ENCODE measurements around the gene FAM222B.
A peak's percentile ranks its signal among the peaks of the same experiment; 100 is the strongest.
"Not testable (repeated sequence)": the region's sequence is repeated elsewhere in the genome, so short reads cannot be mapped to it uniquely, and the experiment has no call there.

FAM222B gene

GRCh38 chr17:28827672-28828071 lies 14.9 kb downstream of the FAM222B start:
- Histone ChIP-seq H3K4me3 (ENCODE audit: low read depth, low read length) (no peak overlapping the region), H3K9ac (ENCODE audit: low read depth, low read length) (no peak overlapping the region), H3K36me3 (ENCODE audit: control insufficient read depth, insufficient read depth, low read length) (no peaks in the 10 kb centered on the region), H3K9me3 (ENCODE audit: control insufficient read depth, insufficient read depth, low read length) (no peaks in the 10 kb centered on the region), H3K4me1 (ENCODE audit: control insufficient read depth, insufficient read depth, low read length) (no peaks in the 10 kb centered on the region), H3K27me3 (ENCODE audit: control insufficient read depth, insufficient read depth, low read length) (no peaks in the 10 kb centered on the region)

GRCh38 chr17:28819582-28819981 lies 23.0 kb downstream of the FAM222B start:
- Histone ChIP-seq H3K9me3 (ENCODE audit: control insufficient read depth, insufficient read depth, low read length) (no peaks in the 10 kb centered on the region), H3K4me1 (ENCODE audit: control insufficient read depth, insufficient read depth, low read length) (no peaks in the 10 kb centered on the region), H3K36me3 (ENCODE audit: control insufficient read depth, insufficient read depth, low read length) (no peaks in the 10 kb centered on the region), H3K9ac (ENCODE audit: low read depth, low read length) (no peak overlapping the region), H3K4me3 (ENCODE audit: low read depth, low read length) (no peak overlapping the region), H3K27me3 (ENCODE audit: control insufficient read depth, insufficient read depth, low read length) (no peaks in the 10 kb centered on the region)

- no peaks in the 10 kb centered on the region for H3K27me3 ChIP-seq (ENCODE audit: control insufficient read depth, insufficient read depth, low read length)
- no peak overlapping the region for H3K4me3 ChIP-seq (ENCODE audit: low read depth, low read length)
- no peaks in the 10 kb centered on the region for H3K9me3 ChIP-seq (ENCODE audit: control insufficient read depth, insufficient read depth, low read length)
- H3K36me3 ChIP-seq (ENCODE audit: control insufficient read depth, insufficient read depth, low read length) = no peaks in the 10 kb centered on the region
- H3K4me1 ChIP-seq (ENCODE audit: control insufficient read depth, insufficient read depth, low read length) = no peaks in the 10 kb centered on the region
- H3K9ac ChIP-seq (ENCODE audit: low read depth, low read length) = no peak overlapping the region
Observed at GRCh38 chr17:28818819-28819221, 23.8 kb downstream of the FAM222B start.

- no peak overlapping the region for H3K4me3 ChIP-seq (ENCODE audit: low read depth, low read length)
- H3K36me3 ChIP-seq (ENCODE audit: control insufficient read depth, insufficient read depth, low read length) = no peaks in the 10 kb centered on the region
- no peaks in the 10 kb centered on the region for H3K27me3 ChIP-seq (ENCODE audit: control insufficient read depth, insufficient read depth, low read length)
- H3K9me3 ChIP-seq (ENCODE audit: control insufficient read depth, insufficient read depth, low read length) = no peaks in the 10 kb centered on the region
- no peak overlapping the region for H3K9ac ChIP-seq (ENCODE audit: low read depth, low read length)
- H3K4me1 ChIP-seq (ENCODE audit: control insufficient read depth, insufficient read depth, low read length) = peaks cover 4% of the 10 kb centered on the region
Observed at GRCh38 chr17:28816540-28816939, 26.1 kb downstream of the FAM222B start.

- no peaks in the 10 kb centered on the region for H3K9me3 ChIP-seq (ENCODE audit: control insufficient read depth, insufficient read depth, low read length)
- H3K4me3 ChIP-seq (ENCODE audit: low read depth, low read length) = peak overlapping the region; percentile 69
- H3K36me3 ChIP-seq (ENCODE audit: control insufficient read depth, insufficient read depth, low read length) = no peaks in the 10 kb centered on the region
- H3K9ac ChIP-seq (ENCODE audit: low read depth, low read length) = peak overlapping the region; percentile 85
- no peaks in the 10 kb centered on the region for H3K27me3 ChIP-seq (ENCODE audit: control insufficient read depth, insufficient read depth, low read length)
- H3K4me1 ChIP-seq (ENCODE audit: control insufficient read depth, insufficient read depth, low read length) = peaks cover 17% of the 10 kb centered on the region
Observed at GRCh38 chr17:28812748-28813377, 29.7 kb downstream of the FAM222B start.

- H3K4me1 ChIP-seq (ENCODE audit: control insufficient read depth, insufficient read depth, low read length) = peaks cover 22% of the 10 kb centered on the region
Observed at GRCh38 chr17:28812091-28812747, 30.4 kb downstream of the FAM222B start.

GRCh38 chr17:28811651-28812090 lies 30.9 kb downstream of the FAM222B start:
- H3K36me3 ChIP-seq (ENCODE audit: control insufficient read depth, insufficient read depth, low read length) = no peaks in the 10 kb centered on the region
- peaks cover 22% of the 10 kb centered on the region for H3K4me1 ChIP-seq (ENCODE audit: control insufficient read depth, insufficient read depth, low read length)
- H3K4me3 ChIP-seq (ENCODE audit: low read depth, low read length) = peak overlapping the region; percentile 80
- peak overlapping the region; percentile 70 for H3K9ac ChIP-seq (ENCODE audit: low read depth, low read length)
- H3K9me3 ChIP-seq (ENCODE audit: control insufficient read depth, insufficient read depth, low read length) = no peaks in the 10 kb centered on the region
- no peaks in the 10 kb centered on the region for H3K27me3 ChIP-seq (ENCODE audit: control insufficient read depth, insufficient read depth, low read length)

More at GRCh38 chr17:28812091-28812747, 30.4 kb downstream of the FAM222B start:
- H3K9me3 ChIP-seq (ENCODE audit: control insufficient read depth, insufficient read depth, low read length) = no peaks in the 10 kb centered on the region
- peak overlapping the region; percentile 80 for H3K4me3 ChIP-seq (ENCODE audit: low read depth, low read length)
- no peaks in the 10 kb centered on the region for H3K36me3 ChIP-seq (ENCODE audit: control insufficient read depth, insufficient read depth, low read length)
- no peaks in the 10 kb centered on the region for H3K27me3 ChIP-seq (ENCODE audit: control insufficient read depth, insufficient read depth, low read length)
- peak overlapping the region; percentile 85 for H3K9ac ChIP-seq (ENCODE audit: low read depth, low read length)

- H3K27me3 ChIP-seq (ENCODE audit: control insufficient read depth, insufficient read depth, low read length) = no peaks in the 10 kb centered on the region
- no peak overlapping the region for H3K9ac ChIP-seq (ENCODE audit: low read depth, low read length)
- peaks cover 22% of the 10 kb centered on the region for H3K4me1 ChIP-seq (ENCODE audit: control insufficient read depth, insufficient read depth, low read length)
- H3K36me3 ChIP-seq (ENCODE audit: control insufficient read depth, insufficient read depth, low read length) = no peaks in the 10 kb centered on the region
- no peak overlapping the region for H3K4me3 ChIP-seq (ENCODE audit: low read depth, low read length)
- no peaks in the 10 kb centered on the region for H3K9me3 ChIP-seq (ENCODE audit: control insufficient read depth, insufficient read depth, low read length)
Observed at GRCh38 chr17:28810437-28810836, 32.2 kb downstream of the FAM222B start.

- peaks cover 2% of the 10 kb centered on the region for H3K36me3 ChIP-seq (ENCODE audit: control insufficient read depth, insufficient read depth, low read length)
- no peaks in the 10 kb centered on the region for H3K27me3 ChIP-seq (ENCODE audit: control insufficient read depth, insufficient read depth, low read length)
- H3K4me3 ChIP-seq (ENCODE audit: low read depth, low read length) = peak overlapping the region; percentile 3
- H3K9me3 ChIP-seq (ENCODE audit: control insufficient read depth, insufficient read depth, low read length) = no peaks in the 10 kb centered on the region
- H3K9ac ChIP-seq (ENCODE audit: low read depth, low read length) = peak overlapping the region; percentile 29
- H3K4me1 ChIP-seq (ENCODE audit: control insufficient read depth, insufficient read depth, low read length) = peaks cover 20% of the 10 kb centered on the region
Observed at GRCh38 chr17:28807925-28808634, 34.5 kb downstream of the FAM222B start.

- no peak overlapping the region for H3K9ac ChIP-seq (ENCODE audit: low read depth, low read length)
Observed at GRCh38 chr17:28796062-28796461, 46.5 kb downstream of the FAM222B start.

GRCh38 chr17:28794846-28795441 lies 47.6 kb downstream of the FAM222B start:
- not testable (repeated sequence) for H3K4me3 ChIP-seq (ENCODE audit: low read depth, low read length); H3K4me1 ChIP-seq (ENCODE audit: control insufficient read depth, insufficient read depth, low read length); H3K9me3 ChIP-seq (ENCODE audit: control insufficient read depth, insufficient read depth, low read length); H3K27me3 ChIP-seq (ENCODE audit: control insufficient read depth, insufficient read depth, low read length); H3K36me3 ChIP-seq (ENCODE audit: control insufficient read depth, insufficient read depth, low read length); H3K9ac ChIP-seq (ENCODE audit: low read depth, low read length)

More at GRCh38 chr17:28796062-28796461, 46.5 kb downstream of the FAM222B start:
- Histone ChIP-seq H3K36me3 (ENCODE audit: control insufficient read depth, insufficient read depth, low read length) (peaks cover 3% of the 10 kb centered on the region), H3K9me3 (ENCODE audit: control insufficient read depth, insufficient read depth, low read length) (no peaks in the 10 kb centered on the region), H3K27me3 (ENCODE audit: control insufficient read depth, insufficient read depth, low read length) (no peaks in the 10 kb centered on the region), H3K4me3 (ENCODE audit: low read depth, low read length) (no peak overlapping the region), H3K4me1 (ENCODE audit: control insufficient read depth, insufficient read depth, low read length) (no peaks in the 10 kb centered on the region)
